GM20000 (cell line): Measurements from ENCODE around the gene COL5A2.

Experiments used
- DNase-seq: peaks from one replicate; pipeline ENCODE4 v3.0.0; 2012; ENCODE audit warnings: low spot score
- TF ChIP-seq, protein P1 (sequence below): IDR thresholded peaks from 2 replicates; pipeline ENCODE4 v1.5.1; 2012; ENCODE audit warnings: mild to moderate bottlenecking, control low read depth; ENCODE audit errors: extremely low read depth, missing control alignments

The COL5A2 gene

DNA sequence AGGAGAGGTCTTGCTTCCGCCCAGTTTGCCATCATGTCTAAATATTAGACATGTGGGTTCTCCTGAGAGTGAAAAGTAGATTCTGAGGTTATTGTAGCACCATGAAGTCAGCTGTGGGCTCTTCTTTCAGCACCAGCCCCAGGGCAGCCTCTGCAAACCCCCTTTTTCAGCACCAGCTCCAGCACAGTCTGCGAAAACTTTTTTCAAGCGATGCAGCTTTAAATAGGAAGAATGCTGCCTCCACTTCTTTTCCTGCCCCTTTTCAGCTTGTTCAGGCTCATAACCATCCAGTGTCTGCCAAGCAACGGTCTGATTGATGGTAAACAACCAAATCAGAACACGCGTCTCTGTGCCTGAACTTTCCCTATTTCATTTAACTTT, at the start of gene COL5A2:
COL5A2 (minus strand) TSS at position 192 of the 381 bp plus-strand sequence; CDS start at position 35, 157 bp downstream.
- TF ChIP-seq, protein P1, sequence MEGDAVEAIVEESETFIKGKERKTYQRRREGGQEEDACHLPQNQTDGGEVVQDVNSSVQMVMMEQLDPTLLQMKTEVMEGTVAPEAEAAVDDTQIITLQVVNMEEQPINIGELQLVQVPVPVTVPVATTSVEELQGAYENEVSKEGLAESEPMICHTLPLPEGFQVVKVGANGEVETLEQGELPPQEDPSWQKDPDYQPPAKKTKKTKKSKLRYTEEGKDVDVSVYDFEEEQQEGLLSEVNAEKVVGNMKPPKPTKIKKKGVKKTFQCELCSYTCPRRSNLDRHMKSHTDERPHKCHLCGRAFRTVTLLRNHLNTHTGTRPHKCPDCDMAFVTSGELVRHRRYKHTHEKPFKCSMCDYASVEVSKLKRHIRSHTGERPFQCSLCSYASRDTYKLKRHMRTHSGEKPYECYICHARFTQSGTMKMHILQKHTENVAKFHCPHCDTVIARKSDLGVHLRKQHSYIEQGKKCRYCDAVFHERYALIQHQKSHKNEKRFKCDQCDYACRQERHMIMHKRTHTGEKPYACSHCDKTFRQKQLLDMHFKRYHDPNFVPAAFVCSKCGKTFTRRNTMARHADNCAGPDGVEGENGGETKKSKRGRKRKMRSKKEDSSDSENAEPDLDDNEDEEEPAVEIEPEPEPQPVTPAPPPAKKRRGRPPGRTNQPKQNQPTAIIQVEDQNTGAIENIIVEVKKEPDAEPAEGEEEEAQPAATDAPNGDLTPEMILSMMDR: no peak
- DNase-seq: no peak

DNA sequence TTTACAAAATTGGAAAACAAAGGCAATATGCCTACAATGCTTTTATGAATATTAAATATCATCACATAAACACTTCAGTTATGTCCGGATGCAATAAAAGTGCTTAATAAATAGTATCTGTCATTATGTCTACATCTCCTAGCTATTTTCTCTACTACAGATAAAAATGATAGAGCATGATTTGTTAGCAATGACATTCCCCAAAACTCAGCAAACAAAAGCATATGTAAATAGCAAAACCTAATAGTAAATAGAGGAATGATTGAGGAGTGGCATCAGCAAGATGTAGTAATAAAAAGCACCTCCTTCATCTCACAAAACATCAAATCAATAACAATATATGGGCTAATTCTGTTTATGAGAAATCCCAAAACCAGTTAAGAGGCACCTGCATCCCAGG, 46.5 kb upstream of the COL5A2 start:
- TF ChIP-seq, protein P1: no peak
- DNase-seq: no peak

DNA sequence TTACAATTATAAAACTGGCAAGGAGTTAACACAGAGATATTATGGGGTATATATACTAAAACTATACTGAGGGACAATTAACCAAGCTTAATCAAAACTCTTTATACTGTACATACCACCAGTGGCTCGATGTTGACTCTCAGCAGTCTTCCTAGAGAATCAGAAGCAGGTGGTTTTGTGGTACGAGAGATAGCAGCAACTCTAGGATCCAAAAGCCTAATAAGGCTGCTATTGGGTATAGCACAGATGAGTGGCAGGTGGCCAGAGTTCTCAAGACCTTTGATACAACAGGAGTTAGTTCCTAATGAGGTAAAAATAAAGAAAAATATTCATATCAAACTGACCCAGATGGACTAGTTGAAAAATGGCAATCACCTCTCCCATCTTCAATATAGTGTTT, 45.5 kb upstream of the COL5A2 start:
- DNase-seq: no peak

DNA sequence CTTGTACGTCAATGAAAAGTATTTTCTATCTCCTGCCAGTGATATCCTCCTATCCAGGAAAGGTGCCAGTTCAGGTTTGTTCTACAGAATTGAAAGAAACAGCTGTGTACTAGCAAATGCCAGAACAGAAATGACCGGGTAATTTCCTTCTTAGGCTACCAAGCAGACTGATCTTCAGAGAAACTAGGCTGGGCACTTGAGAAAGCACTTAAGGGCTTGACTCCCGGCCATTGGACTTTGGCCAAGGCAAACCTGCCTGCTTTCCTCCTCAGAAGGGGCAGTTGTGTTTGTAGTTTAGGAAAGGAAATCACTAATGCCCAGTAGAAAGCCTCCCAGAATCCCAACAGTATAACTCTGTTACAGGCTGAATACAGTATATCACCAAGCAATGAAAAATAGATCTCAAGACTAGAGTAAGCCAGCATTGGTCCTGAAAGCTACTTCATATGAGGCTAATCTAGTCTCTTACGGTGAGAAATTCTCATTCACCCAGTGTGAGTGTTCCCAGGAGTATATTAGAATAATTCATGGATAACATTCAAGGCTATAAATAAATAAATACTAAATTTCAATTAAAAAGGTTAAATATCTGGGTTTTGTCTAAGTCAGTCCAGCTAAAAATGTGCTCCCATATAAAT, 43.0 kb upstream of the COL5A2 start:
- no peak for DNase-seq
- TF ChIP-seq, protein P1: no peak

More for the DNA sequence above, 45.5 kb upstream of the COL5A2 start:
- TF ChIP-seq, protein P1: no peak

DNA sequence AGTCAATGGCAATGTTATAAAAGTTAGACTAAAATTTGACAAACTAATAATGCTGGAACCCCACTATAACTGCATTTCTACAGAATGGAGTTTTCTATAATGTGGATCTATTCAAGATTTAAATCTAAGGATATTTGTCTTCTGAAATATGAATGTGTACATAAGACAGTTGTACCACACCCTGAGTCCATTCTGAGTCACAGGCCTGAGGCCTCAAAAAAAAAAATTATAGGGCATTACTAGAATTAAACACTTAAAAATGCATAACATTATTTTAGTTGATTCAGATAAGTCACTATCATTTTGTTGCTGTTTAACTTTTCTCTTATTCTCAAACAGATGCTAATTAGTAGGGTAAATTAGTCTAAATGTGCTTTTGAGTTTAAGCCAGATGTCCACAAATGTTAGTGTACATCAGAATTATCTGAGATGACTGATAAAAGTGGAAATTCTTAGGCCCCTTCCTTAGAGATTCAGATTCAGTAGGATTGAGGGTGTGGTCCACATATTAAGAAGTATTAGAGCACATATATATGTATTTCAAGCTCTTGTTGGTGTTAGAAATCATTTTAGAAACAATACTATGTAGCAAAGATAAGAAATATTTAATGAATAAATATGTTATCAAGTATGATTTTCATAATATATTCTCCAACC, 42.4 kb upstream of the COL5A2 start:
- TF ChIP-seq, protein P1: no peak
- DNase-seq: no peak

DNA sequence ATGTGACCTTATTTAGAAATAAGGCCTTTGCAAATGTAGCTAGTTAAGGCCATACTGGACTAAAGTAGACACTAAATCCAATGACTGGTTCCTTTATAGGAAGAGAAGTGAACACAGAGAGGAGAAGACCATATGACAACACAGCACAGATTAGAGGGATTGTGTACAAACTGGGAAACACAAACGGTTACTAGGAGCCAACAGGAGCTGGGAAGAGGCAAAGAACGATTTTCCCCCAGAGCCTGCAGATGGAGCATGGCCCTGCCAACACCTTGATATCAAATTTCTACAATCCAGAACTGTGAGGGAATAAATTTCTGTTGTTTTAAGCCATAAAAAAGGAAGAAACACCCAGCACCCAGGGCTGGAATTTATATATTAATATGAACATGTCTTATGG, 38.7 kb upstream of the COL5A2 start:
- DNase-seq: no peak
- TF ChIP-seq, protein P1: no peak

DNA sequence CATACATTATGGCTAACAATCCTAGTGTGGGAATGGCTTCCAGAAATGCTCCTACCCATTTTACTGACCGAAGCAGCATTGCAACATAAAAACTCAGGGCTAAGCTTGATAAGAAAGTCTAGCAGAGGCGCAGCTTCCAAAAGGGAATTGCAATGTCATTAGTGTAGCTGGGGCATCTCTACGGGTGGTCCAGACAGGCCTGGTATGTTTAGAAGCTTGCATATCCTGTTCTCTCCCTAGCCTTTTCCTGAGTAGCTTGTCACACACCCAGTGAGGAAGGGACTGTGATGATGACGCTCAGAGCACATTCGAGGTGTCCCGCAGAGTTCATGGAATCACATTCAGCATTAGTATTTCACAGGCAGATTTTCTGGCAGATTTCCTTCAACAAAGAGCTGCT, 38.0 kb upstream of the COL5A2 start:
- DNase-seq: no peak
- TF ChIP-seq, protein P1: no peak
